ENCODE measurements around the gene PTPRT.

DNA sequence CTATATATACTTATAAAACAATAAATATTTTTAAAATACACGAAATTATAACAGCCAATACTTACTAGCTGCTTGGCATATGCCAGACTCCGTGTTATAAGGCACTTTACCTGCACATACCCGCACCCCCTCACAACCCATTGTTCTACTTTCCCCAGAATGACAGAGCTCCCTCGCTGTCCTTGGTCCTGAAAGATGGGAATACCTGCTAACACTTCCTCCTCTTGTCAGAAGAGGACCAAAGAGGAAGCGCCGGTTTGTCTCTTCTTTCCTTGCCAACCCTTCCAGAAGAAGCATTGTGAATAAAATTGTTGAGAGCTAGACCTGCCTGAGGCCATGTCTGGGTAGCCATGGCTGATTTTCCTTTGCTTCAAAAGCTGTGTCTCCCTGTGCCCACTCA lies 149.3 kb downstream of the PTPRT start:
- no peak for TF ChIP-seq POLR2AphosphoS5 (IDR thresholded peaks at IDR 0.05; ENCODE audit: borderline replicate concordance, low read depth, low read length)
- no peak for TF ChIP-seq EZH2 (IDR thresholded peaks at IDR 0.05)
- no peak for TF ChIP-seq FOXP2 (optimal IDR thresholded peaks at IDR 0.05; ENCODE audit: control extremely low read depth, extremely low read length, insufficient read depth)
